NCI-H2107 treated with DMSO at 0.1 percent for 48 hours (cell line): ENCODE measurements around the gene ARHGEF5.
"Not testable (repeated sequence)": the region's sequence is repeated elsewhere in the genome, so short reads cannot be mapped to it uniquely, and the experiment has no call there.

Experiments used
- DNase-seq: peaks from one replicate; lab custom pipeline; 2025; ENCODE audit not compliant: unreplicated experiment; lab: John Stamatoyannopoulos, UW

Gene ARHGEF5

GRCh38 chr7:144418931-144419330 is 63.7 kb downstream of the ARHGEF5 start:
- DNase-seq, result not testable (repeated sequence)

GRCh38 chr7:144427539-144427938 is 72.3 kb downstream of the ARHGEF5 start:
- DNase-seq, result not testable (repeated sequence)

- no peak for DNase-seq
Observed at GRCh38 chr7:144428431-144428830, 73.2 kb downstream of the ARHGEF5 start.
